A673 (cell line): ENCODE measurements around the gene IL1RAPL1. TPM values are rescaled to one million over a fixed set of nuclear protein-coding genes. Genes with fewer than 3 reads are reported as not detected.

Experiments used
- BruUV-seq: library from RNA; stranded (reverse); fragments of 400-500 nt; replicated peaks from 2 replicates; lab custom pipeline; 2021; lab: Mats Ljungman, UMichigan
- CTCF ChIA-PET: fragments of 300-600 bp; sonication (Branson Sonifier 250); formaldehyde crosslinking; loops from one replicate; lab custom pipeline; 2022; ENCODE audit warnings: antibody characterized with exemption; lab: Charles Lee
- POLR2A ChIA-PET: fragments of 300-600 bp; sonication (Branson Sonifier 250); formaldehyde crosslinking; loops from one replicate; lab custom pipeline; 2022; ENCODE audit warnings: antibody characterized with exemption; ENCODE audit not compliant: low non-redundant PET; lab: Charles Lee
- DNase-seq: peaks from one replicate; pipeline ENCODE4 v3.0.0-alpha.2; 2015; ENCODE audit warnings: low spot score
- H3K27ac ChIP-seq: fragments of 200-600 bp; sonication (generic); 2 replicates; pipeline ENCODE4 v1.5.1; 2016; ENCODE audit warnings: mixed run types, low read depth, mild to moderate bottlenecking, mixed read lengths, antibody characterized with exemption, low read length; ENCODE audit not compliant: poor library complexity, severe bottlenecking
- H3K27me3 ChIP-seq: fragments of 200-600 bp; sonication (generic); replicated peaks from 2 replicates; pipeline ENCODE4 v1.6.1; 2017; ENCODE audit warnings: mixed run types, low read depth, mild to moderate bottlenecking, mixed read lengths, antibody characterized with exemption, low read length; ENCODE audit not compliant: insufficient read depth, poor library complexity
- H3K36me3 ChIP-seq: fragments of 200-600 bp; sonication (generic); 2 replicates; pipeline ENCODE4 v1.6.1; 2016; ENCODE audit warnings: mixed run types, mild to moderate bottlenecking, mixed read lengths, antibody characterized with exemption, low read length; ENCODE audit not compliant: insufficient read depth, poor library complexity, severe bottlenecking
- H3K4me1 ChIP-seq: fragments of 200-600 bp; sonication (generic); 2 replicates; pipeline ENCODE4 v1.6.1; 2017; ENCODE audit warnings: mixed run types, mild to moderate bottlenecking, mixed read lengths, antibody characterized with exemption, low read length; ENCODE audit not compliant: insufficient read depth, poor library complexity, severe bottlenecking
- H3K4me3 ChIP-seq: fragments of 200-600 bp; sonication (generic); 2 replicates; pipeline ENCODE4 v1.5.1; 2016; ENCODE audit warnings: low read depth, mixed run types, mild to moderate bottlenecking, mixed read lengths, low read length; ENCODE audit not compliant: poor library complexity, severe bottlenecking
- H3K9me3 ChIP-seq: fragments of 200-600 bp; sonication (generic); 2 replicates; pipeline ENCODE4 v1.6.1; 2016; ENCODE audit warnings: mixed run types, low read depth, mild to moderate bottlenecking, mixed read lengths, antibody characterized with exemption, low read length; ENCODE audit not compliant: poor library complexity, severe bottlenecking
- CTCF ChIP-seq: fragments of 300-800, 200-600 bp; sonication (generic); conservative IDR thresholded peaks from 2 replicates; pipeline ENCODE4 v1.5.1; 2017; ENCODE audit warnings: low read depth, mild to moderate bottlenecking, antibody characterized with exemption, low read length, moderate library complexity, mixed read lengths
- EZH2 ChIP-seq: fragments of 200-600 bp; sonication (generic); IDR thresholded peaks from 2 replicates; pipeline ENCODE4 v1.6.1; 2017; ENCODE audit warnings: borderline replicate concordance, low read depth, mild to moderate bottlenecking, mixed read lengths, antibody characterized with exemption, low read length; ENCODE audit not compliant: poor library complexity, severe bottlenecking
- intact Hi-C: fragments of 100-400 bp; cut with micrococcal nuclease; formaldehyde crosslinking; loops from one replicate; pipeline ENCODE4 v1.10.0; 2022; ENCODE audit not compliant: unreplicated experiment
- total RNA-seq: library from RNA; stranded (reverse); gene quantifications from 2 replicates; pipeline ENCODE4 v1.2.3, GENCODE V29; 2021

IL1RAPL1 gene
- total RNA-seq, 1 experiment from 2014 or later = 0.21 TPM

GRCh38 chrX:29496636-29497180, 909.5 kb downstream of the IL1RAPL1 start:
- Histone ChIP-seq H3K9me3 (no peaks in the 10 kb centered on the region), H3K27me3 (no peaks in the 10 kb centered on the region), H3K4me3 (no peak overlapping the region), H3K4me1 (no peaks in the 10 kb centered on the region), H3K27ac (no peak overlapping the region), H3K36me3 (no peaks in the 10 kb centered on the region)
- no peak for DNase-seq
- BruUV-seq = no TSS peak
- intact Hi-C loops = no loop called here
- POLR2A ChIA-PET = no interaction called here
- no peak for TF ChIP-seq CTCF
- TF ChIP-seq EZH2 = no peak
- CTCF ChIA-PET = no interaction called here

- no peak for DNase-seq
- Histone ChIP-seq H3K27me3 (no peaks in the 10 kb centered on the region), H3K4me3 (no peak overlapping the region), H3K4me1 (no peaks in the 10 kb centered on the region), H3K36me3 (no peaks in the 10 kb centered on the region), H3K27ac (no peak overlapping the region), H3K9me3 (no peaks in the 10 kb centered on the region)
- CTCF ChIA-PET = no interaction called here
- TF ChIP-seq EZH2 (no peak), CTCF (no peak)
- POLR2A ChIA-PET = no interaction called here
- intact Hi-C loops = no loop called here
- BruUV-seq = no TSS peak
These were observed 919.5 kb downstream of the IL1RAPL1 start for GRCh38 chrX:29506729-29507128.

GRCh38 chrX:29518100-29518499, 930.9 kb downstream of the IL1RAPL1 start:
- H3K4me3 ChIP-seq = no peak overlapping the region
- no peaks in the 10 kb centered on the region for H3K4me1 ChIP-seq
- H3K9me3 ChIP-seq = no peaks in the 10 kb centered on the region
- CTCF ChIA-PET = no interaction called here
- no peaks in the 10 kb centered on the region for H3K27me3 ChIP-seq
- no peak for TF ChIP-seq CTCF
- no peak for TF ChIP-seq EZH2
- H3K36me3 ChIP-seq = no peaks in the 10 kb centered on the region
- BruUV-seq = no TSS peak
- intact Hi-C loops = no loop called here
- no peak overlapping the region for H3K27ac ChIP-seq
- DNase-seq = no peak
- POLR2A ChIA-PET = no interaction called here
